Measurements from ENCODE around the gene DIP2C.

Gene DIP2C

GRCh38 chr10:525565-526315 lies 163.7 kb downstream of the DIP2C start:
- Histone ChIP-seq H3K4me1 (ENCODE audit: control insufficient read depth in 2 of 2, insufficient read depth in 2 of 2, low read length in 2 of 2) (no peaks in the 10 kb centered on the region), H3K4me3 (ENCODE audit: low read length in 2 of 2) (no peak overlapping the region), H3K9ac (ENCODE audit: low read depth in 1 of 2, low read length in 2 of 2) (no peak overlapping the region), H3K27me3 (ENCODE audit: control insufficient read depth in 2 of 2, insufficient read depth in 2 of 2, low read length in 2 of 2) (no peaks in the 10 kb centered on the region), H3K36me3 (ENCODE audit: control insufficient read depth in 2 of 2, insufficient read depth in 2 of 2, low read length in 2 of 2) (no peaks in the 10 kb centered on the region), H3K9me3 (ENCODE audit: control insufficient read depth in 2 of 2, low read length in 2 of 2) (no peaks in the 10 kb centered on the region), H3K27ac (ENCODE audit: low read depth in 2 of 2, low read length in 2 of 2) (no peak overlapping the region)

GRCh38 chr10:523925-524324 lies 165.5 kb downstream of the DIP2C start:
- H3K9ac ChIP-seq (ENCODE audit: low read depth in 1 of 2, low read length in 2 of 2) = no peak overlapping the region
- H3K36me3 ChIP-seq (ENCODE audit: control insufficient read depth in 2 of 2, insufficient read depth in 2 of 2, low read length in 2 of 2) = no peaks in the 10 kb centered on the region
- H3K4me3 ChIP-seq (ENCODE audit: low read length in 2 of 2) = no peak overlapping the region
- no peaks in the 10 kb centered on the region for H3K4me1 ChIP-seq (ENCODE audit: control insufficient read depth in 2 of 2, insufficient read depth in 2 of 2, low read length in 2 of 2)
- no peaks in the 10 kb centered on the region for H3K27me3 ChIP-seq (ENCODE audit: control insufficient read depth in 2 of 2, insufficient read depth in 2 of 2, low read length in 2 of 2)
- H3K27ac ChIP-seq (ENCODE audit: low read depth in 2 of 2, low read length in 2 of 2) = no peak overlapping the region
- no peaks in the 10 kb centered on the region for H3K9me3 ChIP-seq (ENCODE audit: control insufficient read depth in 2 of 2, low read length in 2 of 2)

DNA sequence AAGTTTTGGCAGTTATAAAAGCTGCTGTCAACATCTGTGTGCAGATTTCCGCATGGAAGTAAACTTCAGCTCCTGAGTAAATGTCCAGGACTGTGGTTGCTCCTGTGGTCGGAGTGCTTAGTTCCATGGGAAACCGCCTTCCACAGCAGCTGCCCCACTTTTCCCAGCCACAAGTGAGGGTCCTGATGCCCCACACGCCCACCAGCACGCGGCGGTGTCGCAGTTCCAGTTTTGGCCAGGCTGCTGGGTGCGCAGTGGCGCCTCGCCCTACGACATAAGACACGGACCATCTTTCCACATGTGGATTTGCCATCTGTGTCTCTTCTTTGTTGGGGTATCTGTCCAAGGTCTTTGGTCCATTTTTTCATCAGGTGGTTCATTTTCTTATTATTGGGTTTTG lies 167.1 kb downstream of the DIP2C start:
- H3K4me1 ChIP-seq (ENCODE audit: control insufficient read depth in 2 of 2, insufficient read depth in 2 of 2, low read length in 2 of 2) = no peaks in the 10 kb centered on the region
- H3K36me3 ChIP-seq (ENCODE audit: control insufficient read depth in 2 of 2, insufficient read depth in 2 of 2, low read length in 2 of 2) = no peaks in the 10 kb centered on the region

DNA sequence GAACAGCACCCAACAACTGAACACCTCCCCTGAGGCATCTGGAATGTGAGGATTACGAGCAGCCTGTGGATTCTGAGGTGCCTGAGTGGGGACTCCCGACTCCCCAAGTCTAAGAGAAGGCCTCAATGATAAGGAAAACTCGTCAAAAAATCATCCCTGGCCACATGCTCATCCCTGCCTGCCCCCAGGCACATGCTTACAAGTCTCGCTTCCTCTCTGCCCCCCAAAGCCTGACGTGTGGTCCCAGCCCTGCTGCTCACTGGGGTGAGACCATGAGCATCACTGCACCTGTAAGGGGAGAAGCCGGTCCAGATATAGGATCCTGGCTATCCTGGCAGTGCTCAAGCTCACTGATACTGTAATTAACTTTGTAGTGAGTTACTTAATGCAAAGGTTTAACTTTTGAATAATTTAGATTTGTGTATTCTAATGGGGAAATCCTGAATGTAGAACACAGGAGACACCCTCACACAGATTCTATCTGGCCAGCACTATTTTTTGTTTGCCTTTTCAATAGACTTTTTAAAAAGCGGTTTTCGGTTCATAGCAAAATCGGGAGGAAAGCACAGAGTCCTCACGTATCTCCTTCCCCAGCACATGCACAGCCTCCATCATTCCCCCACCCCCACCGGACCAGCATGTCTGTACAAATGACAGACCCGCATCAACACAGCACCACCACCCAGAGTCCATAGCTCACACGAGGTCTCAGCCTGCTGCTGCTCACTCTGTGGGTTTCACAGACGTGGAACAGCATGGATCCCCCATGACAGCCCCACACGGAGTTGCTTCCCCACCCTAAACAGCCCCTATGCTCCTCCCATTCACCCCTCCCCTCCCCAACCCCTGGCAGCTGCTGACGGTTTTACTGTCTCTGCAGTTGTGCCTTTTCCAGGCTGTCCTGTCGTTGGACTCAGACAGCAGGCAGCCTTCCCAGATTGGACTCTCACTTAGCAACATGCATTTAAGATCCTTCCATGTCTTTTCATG lies 167.9 kb downstream of the DIP2C start:
- Histone ChIP-seq H3K9ac (ENCODE audit: low read depth in 1 of 2, low read length in 2 of 2) (no peak overlapping the region), H3K4me1 (ENCODE audit: control insufficient read depth in 2 of 2, insufficient read depth in 2 of 2, low read length in 2 of 2) (no peaks in the 10 kb centered on the region)

More for the DNA sequence above, 167.1 kb downstream of the DIP2C start:
- Histone ChIP-seq H3K9me3 (ENCODE audit: control insufficient read depth in 2 of 2, low read length in 2 of 2) (no peaks in the 10 kb centered on the region), H3K27me3 (ENCODE audit: control insufficient read depth in 2 of 2, insufficient read depth in 2 of 2, low read length in 2 of 2) (no peaks in the 10 kb centered on the region), H3K4me3 (ENCODE audit: low read length in 2 of 2) (no peak overlapping the region), H3K27ac (ENCODE audit: low read depth in 2 of 2, low read length in 2 of 2) (no peak overlapping the region), H3K9ac (ENCODE audit: low read depth in 1 of 2, low read length in 2 of 2) (no peak overlapping the region)

GRCh38 chr10:520402-520787 lies 169.1 kb downstream of the DIP2C start:
- Histone ChIP-seq H3K27ac (ENCODE audit: low read depth in 2 of 2, low read length in 2 of 2) (no peak overlapping the region), H3K9me3 (ENCODE audit: control insufficient read depth in 2 of 2, low read length in 2 of 2) (no peaks in the 10 kb centered on the region), H3K27me3 (ENCODE audit: control insufficient read depth in 2 of 2, insufficient read depth in 2 of 2, low read length in 2 of 2) (no peaks in the 10 kb centered on the region), H3K36me3 (ENCODE audit: control insufficient read depth in 2 of 2, insufficient read depth in 2 of 2, low read length in 2 of 2) (no peaks in the 10 kb centered on the region), H3K9ac (ENCODE audit: low read depth in 1 of 2, low read length in 2 of 2) (no peak overlapping the region), H3K4me1 (ENCODE audit: control insufficient read depth in 2 of 2, insufficient read depth in 2 of 2, low read length in 2 of 2) (no peaks in the 10 kb centered on the region), H3K4me3 (ENCODE audit: low read length in 2 of 2) (no peak overlapping the region)

More for the DNA sequence above, 167.9 kb downstream of the DIP2C start:
- H3K36me3 ChIP-seq (ENCODE audit: control insufficient read depth in 2 of 2, insufficient read depth in 2 of 2, low read length in 2 of 2) = no peaks in the 10 kb centered on the region
- H3K27ac ChIP-seq (ENCODE audit: low read depth in 2 of 2, low read length in 2 of 2) = no peak overlapping the region
- H3K9me3 ChIP-seq (ENCODE audit: control insufficient read depth in 2 of 2, low read length in 2 of 2) = no peaks in the 10 kb centered on the region
- H3K4me3 ChIP-seq (ENCODE audit: low read length in 2 of 2) = no peak overlapping the region
- no peaks in the 10 kb centered on the region for H3K27me3 ChIP-seq (ENCODE audit: control insufficient read depth in 2 of 2, insufficient read depth in 2 of 2, low read length in 2 of 2)

- H3K9ac ChIP-seq (ENCODE audit: low read depth in 1 of 2, low read length in 2 of 2) = no peak overlapping the region
- no peaks in the 10 kb centered on the region for H3K36me3 ChIP-seq (ENCODE audit: control insufficient read depth in 2 of 2, insufficient read depth in 2 of 2, low read length in 2 of 2)
- no peaks in the 10 kb centered on the region for H3K4me1 ChIP-seq (ENCODE audit: control insufficient read depth in 2 of 2, insufficient read depth in 2 of 2, low read length in 2 of 2)
- no peaks in the 10 kb centered on the region for H3K9me3 ChIP-seq (ENCODE audit: control insufficient read depth in 2 of 2, low read length in 2 of 2)
- no peaks in the 10 kb centered on the region for H3K27me3 ChIP-seq (ENCODE audit: control insufficient read depth in 2 of 2, insufficient read depth in 2 of 2, low read length in 2 of 2)
- no peak overlapping the region for H3K4me3 ChIP-seq (ENCODE audit: low read length in 2 of 2)
- H3K27ac ChIP-seq (ENCODE audit: low read depth in 2 of 2, low read length in 2 of 2) = no peak overlapping the region
Measured at GRCh38 chr10:519716-520401, 169.6 kb downstream of the DIP2C start.

DNA sequence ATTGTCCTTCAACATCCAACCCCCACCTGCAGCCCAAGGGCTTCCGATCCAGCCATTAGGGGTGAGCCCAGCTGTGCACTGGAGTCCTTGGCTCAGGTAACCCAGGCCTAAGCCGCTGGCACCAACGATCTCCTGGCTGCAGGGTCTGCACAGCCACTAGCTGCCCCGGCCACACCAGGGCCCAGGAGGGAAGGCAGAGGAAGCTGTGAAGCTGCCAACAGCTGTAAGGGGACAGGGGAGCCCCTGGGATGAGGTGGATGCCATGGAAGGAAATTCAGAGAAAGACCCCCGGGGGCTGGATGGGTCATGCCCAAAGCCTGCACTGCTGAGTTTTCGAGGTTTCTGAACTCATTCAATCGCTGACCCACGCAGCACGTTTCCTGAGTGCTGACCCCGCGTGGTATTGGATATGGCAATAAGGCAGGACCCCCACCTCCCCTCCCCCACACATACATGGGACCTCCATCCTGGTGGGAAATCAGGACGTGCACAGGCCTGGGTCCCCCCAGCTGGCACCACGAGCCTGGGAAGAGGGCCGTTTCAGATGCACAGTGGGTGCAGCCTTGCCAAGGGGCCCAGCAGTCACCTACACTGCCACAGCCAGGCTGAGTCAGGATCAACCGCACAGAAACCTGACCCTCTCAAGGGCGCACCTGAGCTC lies 170.3 kb downstream of the DIP2C start:
- Histone ChIP-seq H3K9me3 (ENCODE audit: control insufficient read depth in 2 of 2, low read length in 2 of 2) (no peaks in the 10 kb centered on the region), H3K4me1 (ENCODE audit: control insufficient read depth in 2 of 2, insufficient read depth in 2 of 2, low read length in 2 of 2) (peaks cover 0 to under 1% of the 10 kb centered on the region in 2 donors), H3K9ac (ENCODE audit: low read depth in 1 of 2, low read length in 2 of 2) (no peak overlapping the region), H3K36me3 (ENCODE audit: control insufficient read depth in 2 of 2, insufficient read depth in 2 of 2, low read length in 2 of 2) (no peaks in the 10 kb centered on the region), H3K27me3 (ENCODE audit: control insufficient read depth in 2 of 2, insufficient read depth in 2 of 2, low read length in 2 of 2) (no peaks in the 10 kb centered on the region), H3K4me3 (ENCODE audit: low read length in 2 of 2) (no peak overlapping the region), H3K27ac (ENCODE audit: low read depth in 2 of 2, low read length in 2 of 2) (no peak overlapping the region)

- no peak overlapping the region for H3K9ac ChIP-seq (ENCODE audit: low read depth in 1 of 2, low read length in 2 of 2)
- H3K4me1 ChIP-seq (ENCODE audit: control insufficient read depth in 2 of 2, insufficient read depth in 2 of 2, low read length in 2 of 2) = peaks cover 7 to 9% of the 10 kb centered on the region in 2 donors
- H3K36me3 ChIP-seq (ENCODE audit: control insufficient read depth in 2 of 2, insufficient read depth in 2 of 2, low read length in 2 of 2) = no peaks in the 10 kb centered on the region
- H3K27me3 ChIP-seq (ENCODE audit: control insufficient read depth in 2 of 2, insufficient read depth in 2 of 2, low read length in 2 of 2) = no peaks in the 10 kb centered on the region
- H3K9me3 ChIP-seq (ENCODE audit: control insufficient read depth in 2 of 2, low read length in 2 of 2) = no peaks in the 10 kb centered on the region
- no peak overlapping the region for H3K4me3 ChIP-seq (ENCODE audit: low read length in 2 of 2)
- H3K27ac ChIP-seq (ENCODE audit: low read depth in 2 of 2, low read length in 2 of 2) = no peak overlapping the region
Measured at GRCh38 chr10:517872-518475, 171.5 kb downstream of the DIP2C start.

DNA sequence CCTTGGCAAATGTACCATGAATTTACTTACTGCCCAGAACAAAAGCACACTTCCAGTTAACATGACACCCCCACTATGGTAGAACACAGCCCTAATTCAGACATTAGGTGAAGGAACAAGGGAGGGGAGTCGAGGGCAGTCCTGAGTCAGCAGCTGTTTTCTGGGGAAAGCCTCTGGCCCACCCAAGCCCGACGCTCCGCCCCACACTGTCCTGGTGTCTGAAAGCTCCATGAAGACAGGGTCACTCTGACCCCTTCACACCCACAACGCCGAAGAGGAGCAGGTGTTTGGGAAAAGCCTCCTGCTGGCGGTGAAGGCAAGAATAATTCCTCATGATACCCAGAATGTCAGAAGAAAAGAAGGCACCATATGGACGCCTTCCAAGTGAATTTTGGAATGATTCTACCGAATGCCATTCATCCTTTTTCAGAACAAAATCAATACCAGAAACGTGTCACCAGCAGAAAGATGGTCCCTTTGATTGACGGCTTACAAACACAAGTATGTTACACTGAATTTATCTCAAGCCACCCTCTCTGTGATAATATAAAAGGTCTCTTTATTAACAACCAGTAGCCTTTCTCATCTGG lies 172.1 kb downstream of the DIP2C start:
- Histone ChIP-seq H3K36me3 (ENCODE audit: control insufficient read depth in 2 of 2, insufficient read depth in 2 of 2, low read length in 2 of 2) (no peaks in the 10 kb centered on the region), H3K4me1 (ENCODE audit: control insufficient read depth in 2 of 2, insufficient read depth in 2 of 2, low read length in 2 of 2) (peaks cover 7 to 9% of the 10 kb centered on the region in 2 donors), H3K27me3 (ENCODE audit: control insufficient read depth in 2 of 2, insufficient read depth in 2 of 2, low read length in 2 of 2) (no peaks in the 10 kb centered on the region), H3K9ac (ENCODE audit: low read depth in 1 of 2, low read length in 2 of 2) (no peak overlapping the region), H3K27ac (ENCODE audit: low read depth in 2 of 2, low read length in 2 of 2) (no peak overlapping the region), H3K4me3 (ENCODE audit: low read length in 2 of 2) (no peak overlapping the region), H3K9me3 (ENCODE audit: control insufficient read depth in 2 of 2, low read length in 2 of 2) (no peaks in the 10 kb centered on the region)

Data from mucosa of rectum (tissue), 2 donors.